Measurements from ENCODE around the gene SLAMF9. TPM values are rescaled to one million over a fixed set of nuclear protein-coding genes. Genes with fewer than 3 reads are reported as not detected.

The SLAMF9 gene
- total RNA-seq, 1 donor from 2014 or later = not detected

DNA sequence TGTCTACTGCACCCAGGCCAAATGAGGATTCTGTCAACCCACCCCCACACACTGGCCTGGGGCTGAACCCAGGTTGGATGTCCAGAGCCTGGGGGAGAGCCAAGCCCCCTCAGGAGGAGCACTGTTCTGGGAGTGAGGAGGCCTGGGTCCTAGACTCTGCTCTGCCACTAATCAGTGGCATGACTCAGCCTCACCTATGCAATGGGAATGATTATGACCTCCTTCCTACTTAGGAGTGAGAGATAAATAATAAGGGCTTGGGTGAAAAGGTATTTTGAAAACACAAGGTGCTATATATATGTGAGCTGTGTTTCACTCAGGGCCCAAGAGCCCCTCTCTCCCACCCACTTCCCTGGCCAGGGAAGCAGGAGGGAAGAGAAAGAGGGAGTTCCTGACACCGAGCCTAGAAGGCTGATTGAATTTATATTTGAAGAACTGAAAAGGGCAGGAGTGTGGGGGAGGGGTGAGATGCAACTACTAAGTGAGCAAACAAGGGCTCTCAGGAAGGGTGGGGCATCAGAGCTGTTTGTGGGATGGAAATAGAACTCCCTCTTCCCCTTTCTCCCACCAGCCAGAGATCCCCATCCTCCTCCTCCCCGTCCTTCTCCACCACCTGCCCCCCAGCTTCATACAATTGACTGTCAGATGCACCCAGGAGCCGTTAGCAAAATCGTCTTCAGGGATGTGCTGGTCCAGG, 16.8 kb downstream of the SLAMF9 start:
- ATAC-seq = no peak
- intact Hi-C loops (cut with micrococcal nuclease) = loop anchor here (10.0 kb wide), 1 partner anchor 68 kb away; no protein-coding TSS in a partner anchor
- no peak for DNase-seq

GRCh38 chr1:159936273-159936904, 17.6 kb downstream of the SLAMF9 start:
- DNase-seq = peak; percentile 83
- ATAC-seq = peak; percentile 79
- intact Hi-C loops (cut with micrococcal nuclease) = loop anchor here (10.0 kb wide), 1 partner anchor 68 kb away; no protein-coding TSS in a partner anchor

- no peak for DNase-seq
- intact Hi-C loops (cut with micrococcal nuclease) = loop anchor here (10.0 kb wide), 1 partner anchor 69 kb away; no protein-coding TSS in a partner anchor
- peak; percentile 13 for ATAC-seq
Observed at GRCh38 chr1:159935719-159936272, 18.2 kb downstream of the SLAMF9 start.

DNA sequence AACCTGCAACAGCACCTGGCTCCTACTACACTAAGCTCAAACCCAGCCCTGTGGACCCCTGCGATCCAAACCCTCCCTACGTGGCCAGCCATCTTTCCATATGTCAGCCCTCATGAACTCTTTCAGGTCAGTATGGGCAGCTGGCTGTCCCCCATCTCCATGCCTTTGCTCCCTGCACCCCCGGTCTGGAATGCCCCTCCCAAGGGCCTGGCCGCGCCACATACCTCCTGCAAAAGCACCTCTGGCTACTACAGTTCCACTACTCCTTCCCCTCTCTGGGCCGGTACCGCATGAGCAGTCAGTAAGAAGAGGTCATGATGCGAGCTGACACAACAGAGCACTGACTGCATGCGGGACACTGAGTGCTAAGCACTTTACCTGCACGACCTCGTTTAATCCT, 18.7 kb downstream of the SLAMF9 start:
- DNase-seq (no peak), ATAC-seq (no peak)
- intact Hi-C loops (cut with micrococcal nuclease) = loop anchor here (10.0 kb wide), 1 partner anchor 69 kb away; no protein-coding TSS in a partner anchor

- DNase-seq = no peak
- no peak for ATAC-seq
- intact Hi-C loops (cut with micrococcal nuclease) = loop anchor here (10.0 kb wide), 1 partner anchor 70 kb away; no protein-coding TSS in a partner anchor
Observed at GRCh38 chr1:159934136-159935039, 19.6 kb downstream of the SLAMF9 start.

DNA sequence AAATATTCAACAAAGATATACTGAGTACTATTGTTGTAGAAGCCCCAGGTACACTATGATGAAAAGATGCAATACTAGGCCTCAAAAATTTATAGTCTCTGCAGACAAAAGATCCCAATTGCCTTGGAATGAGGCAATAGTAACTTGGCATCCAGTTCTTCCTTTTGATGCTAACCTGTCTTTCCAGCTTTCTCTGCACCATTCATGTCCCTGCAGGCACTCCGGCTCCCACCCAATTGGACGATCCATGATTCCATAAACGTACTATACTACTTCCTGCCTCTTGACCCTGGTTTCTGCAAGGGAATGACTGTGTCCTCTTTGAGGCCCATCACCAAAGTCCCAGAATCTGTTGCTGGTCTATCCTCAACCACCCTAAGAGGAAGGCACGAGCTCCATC, 20.7 kb downstream of the SLAMF9 start:
- intact Hi-C loops (cut with micrococcal nuclease) = loop anchor here (10.0 kb wide), 1 partner anchor 71 kb away; no protein-coding TSS in a partner anchor
- ATAC-seq (no peak), DNase-seq (no peak)

DNA sequence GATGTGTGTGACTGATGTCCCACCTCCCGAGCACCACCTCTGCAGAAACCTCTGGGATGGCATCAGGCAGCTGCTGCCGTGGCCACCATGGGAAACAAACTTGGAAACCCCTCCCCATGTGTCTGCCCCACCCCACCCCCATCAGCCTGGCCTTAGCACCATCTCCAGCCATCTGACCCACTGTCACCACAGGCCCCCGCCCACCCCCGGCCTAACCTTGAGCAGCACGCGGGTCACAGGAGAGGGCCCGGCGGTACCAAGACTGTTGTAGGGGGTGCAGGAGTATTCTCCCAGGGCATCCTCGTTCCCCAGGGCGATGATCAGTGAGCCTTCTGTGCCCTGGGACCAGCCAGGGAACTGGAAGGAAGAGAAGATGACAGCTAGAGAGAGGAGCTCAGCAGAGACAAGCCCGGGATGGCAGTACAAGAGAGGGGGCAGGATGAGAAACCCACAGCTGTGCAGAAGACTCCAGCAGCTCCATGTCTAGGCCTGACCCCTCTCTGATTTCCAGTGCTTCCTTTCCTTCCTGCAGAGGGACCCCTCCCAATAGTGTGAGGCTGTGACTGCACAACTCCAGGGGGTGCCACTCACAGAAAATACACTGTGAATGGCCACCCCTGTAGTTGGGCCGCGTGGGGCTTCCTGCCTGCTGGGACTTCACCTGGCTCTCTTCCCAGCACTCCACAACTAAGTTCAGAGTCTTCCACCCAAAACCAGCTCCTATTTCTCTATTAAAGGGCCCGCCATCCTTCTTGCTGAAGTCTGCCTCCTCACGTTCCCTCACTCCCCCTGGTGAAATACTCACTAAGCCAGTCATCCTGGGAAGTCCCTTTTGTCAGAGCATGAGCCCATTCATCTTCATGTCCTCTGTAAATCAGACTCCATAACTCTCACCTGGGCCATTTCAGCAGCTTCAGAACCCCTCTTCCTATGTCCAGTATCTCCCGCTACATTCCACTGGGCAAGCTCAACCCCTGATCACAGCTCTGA, 21.4 kb downstream of the SLAMF9 start:
- no peak for DNase-seq
- intact Hi-C loops (cut with micrococcal nuclease) = loop anchor here (10.0 kb wide), 1 partner anchor 72 kb away; no protein-coding TSS in a partner anchor
- no peak for ATAC-seq

DNA sequence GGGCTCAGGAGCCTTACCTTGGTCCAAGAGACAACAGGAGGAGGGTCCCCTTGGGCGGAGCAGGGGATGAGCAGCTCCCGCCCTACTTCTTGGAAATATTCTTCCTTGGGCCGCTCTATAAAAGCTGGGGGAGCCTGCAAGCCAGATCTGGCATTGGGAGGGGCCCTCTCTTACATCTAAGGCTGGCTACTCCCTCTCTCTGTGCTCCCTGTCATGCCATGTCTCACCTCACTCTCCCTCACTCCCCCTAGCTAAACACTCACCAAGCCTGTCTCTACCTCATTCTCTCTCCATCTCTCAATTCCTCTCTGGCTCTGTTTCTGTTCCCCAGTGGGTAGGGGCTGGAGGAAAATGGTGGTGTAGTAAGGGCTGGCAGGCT, 22.3 kb downstream of the SLAMF9 start:
- intact Hi-C loops (cut with micrococcal nuclease) = loop anchor here (10.0 kb wide), 1 partner anchor 73 kb away; no protein-coding TSS in a partner anchor
- no peak for ATAC-seq
- DNase-seq = no peak

- ATAC-seq = no peak
- intact Hi-C loops (cut with micrococcal nuclease) = loop anchor here (10.0 kb wide), 1 partner anchor 74 kb away; no protein-coding TSS in a partner anchor
- DNase-seq = no peak
Observed at GRCh38 chr1:159931101-159931794, 22.8 kb downstream of the SLAMF9 start.

DNA sequence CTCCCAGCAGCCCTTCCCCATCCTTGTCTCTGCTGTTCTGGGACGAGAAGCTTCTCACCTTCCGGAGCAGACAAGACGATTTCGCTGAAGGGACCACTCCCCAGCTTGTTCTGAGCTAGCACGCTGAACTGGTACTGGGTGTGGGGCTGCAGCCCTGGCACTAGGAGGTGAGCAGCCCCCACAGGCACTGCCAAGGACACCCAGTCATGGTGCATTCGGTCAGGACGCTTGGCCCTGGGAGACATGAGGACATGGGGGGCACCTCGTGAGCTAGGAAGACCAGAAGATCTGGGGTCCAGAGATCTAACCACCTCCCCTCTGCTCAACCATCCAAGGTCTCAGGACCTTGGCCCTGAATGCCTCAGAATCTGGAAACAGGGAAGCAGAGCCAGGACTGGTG, 23.4 kb downstream of the SLAMF9 start:
- ATAC-seq (no peak), DNase-seq (no peak)
- intact Hi-C loops (cut with micrococcal nuclease) = loop anchor here (10.0 kb wide), 1 partner anchor 74 kb away; no protein-coding TSS in a partner anchor

DNA sequence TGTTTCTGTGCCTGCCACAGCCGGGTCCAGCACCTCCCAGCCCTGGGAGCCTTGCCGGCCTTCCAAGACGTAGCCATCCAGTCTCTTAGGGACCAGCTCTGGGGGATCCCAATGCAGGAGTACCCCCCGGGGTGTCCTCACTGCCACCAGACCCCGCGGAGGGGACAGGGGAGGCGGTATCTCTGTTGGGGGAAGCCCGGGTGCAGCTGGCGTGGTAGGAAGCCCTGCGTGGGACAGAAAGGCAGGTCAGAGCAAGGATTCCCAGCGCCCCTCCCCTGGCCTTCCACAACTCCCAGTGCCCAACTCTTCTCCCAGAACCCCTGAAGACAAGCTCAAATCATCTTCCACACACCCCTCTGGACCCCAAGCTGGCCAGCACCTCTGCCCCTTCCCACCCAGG, 23.8 kb downstream of the SLAMF9 start:
- ATAC-seq = no peak
- intact Hi-C loops (cut with micrococcal nuclease) = loop anchor here (10.0 kb wide), 1 partner anchor 75 kb away; no protein-coding TSS in a partner anchor
- DNase-seq = no peak

GRCh38 chr1:159929155-159930051, 24.6 kb downstream of the SLAMF9 start:
- intact Hi-C loops (cut with micrococcal nuclease) = loop anchor here (10.0 kb wide), 1 partner anchor 75 kb away; no protein-coding TSS in a partner anchor
- ATAC-seq (no peak), DNase-seq (no peak)

GRCh38 chr1:159928491-159929050, 25.5 kb downstream of the SLAMF9 start:
- ATAC-seq = no peak
- intact Hi-C loops (cut with micrococcal nuclease) = no loop called here
- DNase-seq = no peak

DNA sequence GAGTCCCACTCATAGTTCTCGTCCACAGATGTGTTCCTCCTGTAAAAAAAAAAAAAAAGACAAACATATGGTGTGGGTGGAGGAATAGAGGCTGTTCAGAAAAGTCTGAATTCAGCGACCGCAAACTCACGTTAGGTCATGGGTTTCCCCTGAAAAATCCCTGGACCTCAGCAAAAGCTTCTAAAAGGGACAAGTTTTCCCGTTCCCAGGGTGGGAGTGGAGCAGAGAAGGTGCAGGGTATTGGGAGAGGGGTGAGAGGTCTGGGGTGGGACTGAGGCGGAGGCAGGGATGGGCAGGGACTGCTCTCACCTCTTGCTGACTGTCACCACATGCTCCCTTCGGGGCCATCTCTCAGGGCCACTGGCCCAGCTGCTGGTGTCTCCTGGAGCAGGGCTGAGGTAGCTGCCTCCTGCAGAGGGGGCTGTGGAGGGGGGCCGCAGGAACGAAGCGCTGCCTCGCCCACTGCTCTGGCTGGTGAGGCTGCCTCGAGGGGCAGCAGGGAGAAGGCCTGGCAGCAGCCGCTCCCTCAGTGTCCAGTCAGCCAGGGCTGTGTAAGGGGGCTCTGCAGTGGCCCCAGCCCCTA, 26.1 kb downstream of the SLAMF9 start:
- DNase-seq (no peak), ATAC-seq (no peak)
- intact Hi-C loops (cut with micrococcal nuclease) = no loop called here

- DNase-seq (no peak), ATAC-seq (no peak)
- intact Hi-C loops (cut with micrococcal nuclease) = no loop called here
Observed at GRCh38 chr1:159927211-159927848, 26.7 kb downstream of the SLAMF9 start.

Measured in left ventricle myocardium superior (tissue), 1 donor.